HCT116 (cell line): ENCODE data around the gene SCGB2A2.

Source experiments
- CBX3 ChIP-seq: IDR thresholded peaks from 2 replicates; pipeline ENCODE4 v1.6.1; 2012; ENCODE audit warnings: low read depth
- CEBPB ChIP-seq: IDR thresholded peaks from 2 replicates; pipeline ENCODE4 v1.6.1; 2012; ENCODE audit warnings: low read depth
- CTCF ChIP-seq, 3 experiments: fragments of 200-600 bp in 1 of 3; sonication (generic) in 1 of 3; IDR thresholded peaks in 2 of 3; conservative IDR thresholded peaks in 1 of 3; 2 replicates each; pipeline ENCODE4 v1.5.1; 2012 to 2017; ENCODE audit warnings: low read depth in 2 of 3, low read length in 2 of 3, antibody characterized with exemption in 1 of 3, borderline replicate concordance in 1 of 3, control low read depth in 1 of 3, mild to moderate bottlenecking in 1 of 3, mixed read lengths in 1 of 3, mixed run types in 1 of 3, moderate library complexity in 1 of 3; ENCODE audit not compliant: insufficient read depth in 1 of 3
- ELF1 ChIP-seq: IDR thresholded peaks from 2 replicates; pipeline ENCODE4 v1.6.1; 2012; ENCODE audit warnings: low read depth, borderline replicate concordance
- EZH2 ChIP-seq: fragments of 200-600 bp; sonication (generic); IDR thresholded peaks from 2 replicates; pipeline ENCODE4 v1.6.1; 2017; ENCODE audit warnings: antibody characterized with exemption, mixed run types
- MAX ChIP-seq: IDR thresholded peaks from 2 replicates; pipeline ENCODE4 v1.6.1; 2012
- POLR2A ChIP-seq: IDR thresholded peaks from 2 replicates; pipeline ENCODE4 v1.7.0; 2011; ENCODE audit warnings: borderline replicate concordance; ENCODE audit not compliant: insufficient read depth, insufficient read length; ENCODE audit errors: extremely low read depth
- POLR2AphosphoS5 ChIP-seq: IDR thresholded peaks from 2 replicates; pipeline ENCODE4 v1.6.1; 2011; ENCODE audit warnings: mild to moderate bottlenecking, low read depth, low read length, moderate library complexity
- RAD21 ChIP-seq: IDR thresholded peaks from 2 replicates; pipeline ENCODE4 v1.6.1; 2012; ENCODE audit warnings: low read depth, mild to moderate bottlenecking
- REST ChIP-seq: IDR thresholded peaks from 2 replicates; pipeline ENCODE4 v1.6.1; 2012; ENCODE audit warnings: low read depth
- SP1 ChIP-seq: IDR thresholded peaks from 2 replicates; pipeline ENCODE4 v1.6.1; 2012; ENCODE audit warnings: low read depth
- SRF ChIP-seq: IDR thresholded peaks from 2 replicates; pipeline ENCODE4 v1.6.1; 2012; ENCODE audit warnings: low read depth
- TCF7L2 ChIP-seq: IDR thresholded peaks from 2 replicates; pipeline ENCODE4 v1.7.0; 2011; ENCODE audit warnings: borderline replicate concordance, inconsistent platforms; ENCODE audit not compliant: insufficient read depth, insufficient read length; ENCODE audit errors: extremely low read depth

- TF ChIP-seq CTCF (IDR thresholded peaks at IDR 0.05 in 2 of 3, conservative IDR thresholded peaks at IDR 0.05 in 1 of 3; ENCODE audit: borderline replicate concordance in 1 of 3, insufficient read depth in 1 of 3, low read depth in 2 of 3, low read length in 2 of 3) (no peak), MAX (no peak), CEBPB (no peak), REST (no peak), CBX3 (no peak), EZH2 (no peak), POLR2A (no peak), POLR2AphosphoS5 (no peak), SP1 (no peak), SRF (no peak), ELF1 (no peak), TCF7L2 (no peak), RAD21 (no peak)
Observed at GRCh38 chr11:62256281-62256680, 13.7 kb upstream of the SCGB2A2 start.
